NCI-H2196 treated with DMSO at 0.1 percent for 48 hours (cell line): ENCODE results near the gene ODAD4.
"Not testable (repeated sequence)": the region's sequence is repeated elsewhere in the genome, so short reads cannot be mapped to it uniquely, and the experiment has no call there.

ENCODE experiments used
- DNase-seq: peaks from one replicate; lab custom pipeline; 2025; ENCODE audit not compliant: unreplicated experiment; lab: John Stamatoyannopoulos, UW

Gene ODAD4

GRCh38 chr17:41989702-41990419, 59.4 kb downstream of the ODAD4 start:
- DNase-seq, result no peak

- DNase-seq, result no peak
Measured at GRCh38 chr17:41992576-41992975, 62.2 kb downstream of the ODAD4 start.

GRCh38 chr17:41996855-41997164, 66.4 kb downstream of the ODAD4 start:
- no peak for DNase-seq

GRCh38 chr17:41998497-41998896, 68.1 kb downstream of the ODAD4 start:
- no peak for DNase-seq

GRCh38 chr17:42000413-42001133, 70.2 kb downstream of the ODAD4 start:
- DNase-seq, result no peak

DNA sequence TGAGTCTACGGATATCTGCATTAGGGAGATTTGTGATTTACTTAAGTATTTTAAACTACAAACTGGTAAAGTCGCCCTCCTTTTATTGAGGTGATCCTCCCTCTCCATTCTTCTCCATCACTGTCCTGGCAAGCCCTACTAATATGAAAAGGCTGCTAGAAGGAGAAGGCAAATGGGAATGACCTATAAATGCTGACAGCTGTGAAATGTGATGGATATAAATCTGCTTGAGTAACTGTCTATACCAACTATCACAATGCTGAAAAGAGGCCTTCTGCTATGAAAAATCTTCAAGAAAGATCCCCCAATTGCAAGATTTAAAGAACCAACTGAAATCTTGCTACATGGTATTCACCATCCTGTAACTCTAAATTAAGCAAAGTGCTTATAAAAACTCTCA, 71.3 kb downstream of the ODAD4 start:
- no peak for DNase-seq

- DNase-seq, result no peak
Measured at GRCh38 chr17:42002175-42002791, 71.9 kb downstream of the ODAD4 start.

DNA sequence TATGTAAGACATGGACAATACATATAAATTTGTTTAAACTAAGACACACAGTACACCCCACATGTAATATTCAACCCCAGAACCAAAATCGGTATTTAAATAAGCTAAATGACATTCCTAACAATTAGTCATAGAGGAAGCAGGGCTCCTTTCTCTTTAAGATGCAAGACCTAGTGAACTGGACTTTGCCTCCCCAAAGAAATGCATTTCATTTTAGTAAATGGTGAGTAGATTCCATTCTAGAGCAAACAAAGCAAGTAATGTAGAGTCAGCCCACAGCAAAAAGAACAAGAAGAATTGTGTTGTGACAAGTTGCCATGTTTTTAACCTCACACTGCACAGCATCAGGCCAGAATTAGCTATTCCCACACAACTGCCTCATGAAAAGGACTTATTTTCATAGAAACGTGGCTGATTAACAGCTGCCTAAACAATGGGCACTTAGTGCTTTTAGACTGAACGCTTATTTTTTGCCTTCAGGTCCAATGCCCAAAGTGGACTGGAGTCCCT, 72.4 kb downstream of the ODAD4 start:
- DNase-seq, result no peak

GRCh38 chr17:42005166-42005565, 74.7 kb downstream of the ODAD4 start:
- no peak for DNase-seq

- no peak for DNase-seq
Measured at GRCh38 chr17:42009170-42009569, 78.8 kb downstream of the ODAD4 start.

DNA sequence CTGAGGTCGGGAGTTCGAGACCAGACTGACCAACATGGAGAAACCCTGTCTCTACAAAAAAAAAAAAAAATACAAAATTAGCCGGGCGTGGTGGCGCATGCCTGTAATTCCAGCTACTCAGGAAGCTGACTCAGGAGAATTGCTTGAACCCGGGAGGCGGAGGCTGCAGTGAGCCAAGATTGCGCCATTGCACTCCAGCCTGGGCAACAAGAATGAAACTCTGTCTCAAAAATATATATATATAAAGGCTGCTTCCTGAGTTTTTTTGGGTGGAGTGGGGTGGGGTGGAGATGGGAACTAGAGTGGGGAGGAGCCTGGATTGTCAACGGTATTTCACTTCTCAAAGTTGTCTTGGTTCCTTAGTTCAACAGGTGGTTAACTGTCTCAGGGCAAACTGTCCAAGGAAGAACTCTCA, 79.9 kb downstream of the ODAD4 start:
- not testable (repeated sequence) for DNase-seq

- no peak for DNase-seq
Measured at GRCh38 chr17:42010898-42011516, 80.6 kb downstream of the ODAD4 start.

DNA sequence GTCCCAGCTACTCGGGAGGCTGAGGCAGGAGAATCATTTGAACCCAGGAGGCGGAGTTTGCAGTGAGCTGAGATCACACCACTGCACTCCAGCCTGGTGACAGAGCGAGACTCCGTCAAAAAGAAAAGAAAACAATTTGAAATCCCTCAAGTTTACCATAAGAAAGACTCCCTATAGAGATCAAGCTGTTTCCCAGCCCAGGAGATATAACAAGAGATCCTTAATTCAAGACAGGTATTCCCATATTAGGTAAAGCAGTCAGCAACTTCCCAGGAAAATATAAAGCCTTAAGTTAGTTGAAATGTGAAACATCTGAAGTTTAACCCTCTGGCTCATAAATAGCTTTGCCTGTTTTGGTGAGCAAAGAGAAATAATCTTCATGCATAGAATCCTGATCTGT, 81.9 kb downstream of the ODAD4 start:
- DNase-seq, result not testable (repeated sequence)

- DNase-seq, result not testable (repeated sequence)
Measured at GRCh38 chr17:42013740-42014139, 83.3 kb downstream of the ODAD4 start.
